ENCODE results near the gene CD300H.

GRCh38 chr17:74592087-74592990 lies 25.0 kb upstream of the CD300H start, which contains the start of gene CD300LD:
- TF ChIP-seq CTCF (IDR thresholded peaks at IDR 0.05) (no peak), POLR2A (IDR thresholded peaks at IDR 0.05) (no peak)
